IMR-90 (cell line): Measurements from ENCODE around the gene TSPO. TPM values are rescaled to one million over a fixed set of nuclear protein-coding genes. Genes with fewer than 3 reads are reported as not detected.

Experiments used
- ATAC-seq: fragments of 200-7000 bp; cut with Tn5 transposase; 2 replicates; pipeline ENCODE4 v1.9.1; 2020; ENCODE audit warnings: low read depth, mild to moderate bottlenecking, moderate library complexity
- BruUV-seq: library from RNA; stranded (reverse); fragments of 400-500 nt; replicated peaks from 2 replicates; lab custom pipeline; 2021; lab: Mats Ljungman, UMichigan
- CTCF ChIA-PET: fragments of 300-600 bp; formaldehyde crosslinking; extraction: SDS; loops from one replicate; lab custom pipeline; 2021; ENCODE audit warnings: antibody characterized with exemption; lab: Yijun Ruan, JAX
- POLR2A ChIA-PET: fragments of 300-600 bp; sonication (Branson Sonifier 250); formaldehyde crosslinking; loops from one replicate; lab custom pipeline; 2022; ENCODE audit warnings: antibody characterized with exemption; ENCODE audit not compliant: unreplicated experiment; lab: Charles Lee
- DNase-seq: peaks from one replicate; pipeline ENCODE4 v3.0.0; 2013
- H2AFZ ChIP-seq: replicated peaks from 2 replicates; pipeline ENCODE3; 2013; ENCODE audit warnings: low read length, mild to moderate bottlenecking; ENCODE audit not compliant: poor library complexity
- H2AK5ac ChIP-seq: 2 replicates; pipeline ENCODE4 v1.6.1; 2013; ENCODE audit warnings: low read depth, low read length, inconsistent platforms
- H2AK9ac ChIP-seq: replicated peaks from 2 replicates; pipeline ENCODE3; 2013; ENCODE audit warnings: mild to moderate bottlenecking, low read depth, low read length, moderate library complexity; ENCODE audit not compliant: poor library complexity
- H2BK120ac ChIP-seq: 2 replicates; pipeline ENCODE4 v1.6.1; 2013; ENCODE audit warnings: low read depth, low read length, inconsistent platforms
- H2BK15ac ChIP-seq: 3 replicates; pipeline ENCODE4 v1.6.1; 2013; ENCODE audit warnings: low read depth, low read length, inconsistent platforms
- H2BK20ac ChIP-seq: 2 replicates; pipeline ENCODE4 v1.6.1; 2013; ENCODE audit warnings: low read depth, mild to moderate bottlenecking, inconsistent platforms, low read length, moderate library complexity
- H2BK5ac ChIP-seq: 2 replicates; pipeline ENCODE4 v1.6.1; 2013; ENCODE audit warnings: mild to moderate bottlenecking, low read depth, low read length, inconsistent platforms; ENCODE audit not compliant: poor library complexity, severe bottlenecking
- H3K14ac ChIP-seq: replicated peaks from 2 replicates; pipeline ENCODE4 v1.6.1; 2013; ENCODE audit warnings: low read depth, low read length, inconsistent platforms
- H3K18ac ChIP-seq: 2 replicates; pipeline ENCODE4 v1.6.1; 2013; ENCODE audit warnings: low read depth, low read length, control low read depth
- H3K23ac ChIP-seq: 2 replicates; pipeline ENCODE4 v1.6.1; 2013; ENCODE audit warnings: low read depth, low read length, inconsistent platforms
- H3K27ac ChIP-seq: 2 replicates; pipeline ENCODE4 v1.5.1; 2013; ENCODE audit warnings: mild to moderate bottlenecking, control low read depth, low read length; ENCODE audit not compliant: insufficient read depth
- H3K27me3 ChIP-seq: 2 replicates; pipeline ENCODE4 v1.6.1; 2013; ENCODE audit warnings: low read length; ENCODE audit not compliant: control insufficient read depth, insufficient read depth
- H3K36me3 ChIP-seq: 2 replicates; pipeline ENCODE4 v1.6.1; 2013; ENCODE audit warnings: low read length, mixed read lengths; ENCODE audit not compliant: control insufficient read depth, insufficient read depth
- H3K4ac ChIP-seq: 2 replicates; pipeline ENCODE4 v1.6.1; 2013; ENCODE audit warnings: low read depth, low read length, inconsistent platforms
- H3K4me1 ChIP-seq: 2 replicates; pipeline ENCODE4 v1.6.1; 2013; ENCODE audit warnings: low read length, mixed read lengths; ENCODE audit not compliant: control insufficient read depth, insufficient read depth
- H3K4me2 ChIP-seq: 2 replicates; pipeline ENCODE4 v1.6.1; 2013; ENCODE audit warnings: low read depth, mild to moderate bottlenecking, control low read depth, low read length, moderate library complexity
- H3K4me3 ChIP-seq: 2 replicates; pipeline ENCODE4 v1.5.1; 2013; ENCODE audit warnings: low read depth, mild to moderate bottlenecking, control low read depth, low read length, moderate library complexity; ENCODE audit not compliant: insufficient read depth
- H3K56ac ChIP-seq: 2 replicates; pipeline ENCODE4 v1.6.1; 2013; ENCODE audit warnings: low read length, inconsistent platforms; ENCODE audit not compliant: insufficient read depth; ENCODE audit errors: extremely low read depth
- H3K79me1 ChIP-seq, 2 experiments: 2 replicates each; pipeline ENCODE4 v1.6.1; 2013; ENCODE audit warnings: low read length in 2 of 2, inconsistent platforms in 1 of 2, low read depth in 1 of 2
- H3K9ac ChIP-seq: 2 replicates; pipeline ENCODE4 v1.6.1; 2013; ENCODE audit warnings: low read depth, low read length, control low read depth
- H3K9me1 ChIP-seq: 2 replicates; pipeline ENCODE4 v1.6.1; 2013; ENCODE audit warnings: low read length, inconsistent platforms; ENCODE audit not compliant: insufficient read depth
- H3K9me3 ChIP-seq: 2 replicates; pipeline ENCODE4 v1.6.1; 2013; ENCODE audit warnings: low read length; ENCODE audit not compliant: control insufficient read depth, insufficient read depth
- H4K20me1 ChIP-seq: 2 replicates; pipeline ENCODE4 v1.6.1; 2013; ENCODE audit warnings: low read length, inconsistent platforms; ENCODE audit not compliant: insufficient read depth
- H4K5ac ChIP-seq: 2 replicates; pipeline ENCODE4 v1.6.1; 2013; ENCODE audit warnings: mild to moderate bottlenecking, low read depth, low read length, control low read depth
- H4K8ac ChIP-seq, 2 experiments: 2 replicates each; pipeline ENCODE4 v1.6.1; 2013; ENCODE audit warnings: low read depth in 2 of 2, low read length in 2 of 2, control low read depth in 1 of 2, inconsistent platforms in 1 of 2
- H4K91ac ChIP-seq: 2 replicates; pipeline ENCODE4 v1.6.1; 2013; ENCODE audit warnings: low read depth, low read length, inconsistent platforms; ENCODE audit not compliant: insufficient read depth
- CHD1 ChIP-seq: IDR thresholded peaks from 2 replicates; pipeline ENCODE4 v1.6.1; 2012; ENCODE audit warnings: low read depth, low read length, improper control_type of control experiment
- RFX5 ChIP-seq: IDR thresholded peaks from 2 replicates; pipeline ENCODE4 v1.8.0; 2012; ENCODE audit warnings: low read depth, mild to moderate bottlenecking, low read length, moderate library complexity
- WGBS, 2 experiments: methylation state at CpG; one replicate each; pipeline versions ENCODE4 v1.1.5 to v1.1.7; 2013; ENCODE audit warnings: missing lambda C conversion rate in 2 of 2; ENCODE audit not compliant: insufficient read length in 1 of 2; ENCODE audit errors: extremely low coverage in 2 of 2; 5-methylcytosine and 5-hydroxymethylcytosine counted together
- dilution Hi-C: fragments of 300-500 bp; cut with HindIII; formaldehyde crosslinking; loops from one replicate; pipeline ENCODE4 v1.14.3; 2018; ENCODE audit warnings: low sequenced_read_pairs; ENCODE audit not compliant: unreplicated experiment
- in situ Hi-C: fragments of 300-500 bp; cut with MboI; formaldehyde crosslinking; loops from 3 replicates; pipeline ENCODE4 v1.14.3; 2019; ENCODE audit warnings: low sequenced_read_pairs, inconsistent platforms, mixed read lengths
- intact Hi-C: fragments of 100-400 bp; cut with micrococcal nuclease; formaldehyde crosslinking; loops from 2 replicates; pipeline ENCODE4 v1.10.0; 2022
- polyA plus RNA-seq, 3 experiments: library from polyadenylated mRNA; depleted of rRNA; stranded (reverse); fragments of >200 nt; gene quantifications; 2 replicates each; pipeline ENCODE4 v1.2.3, GENCODE V29; 2012; ENCODE audit warnings: low replicate concordance in 1 of 3
- total RNA-seq: library from RNA; depleted of rRNA; stranded (reverse); fragments of >200 nt; gene quantifications from 2 replicates; pipeline ENCODE4 v1.2.3, GENCODE V29; 2012

The TSPO gene
- total and polyA plus RNA-seq, 2 of the 4 experiments (the other 2 are of a cell fraction), result 115 to 297 TPM

- in situ Hi-C loops, result no loop called here
- 83% methylated on average over 6 of the region's 13 CpGs; no CpG with 5 or more reads in 1 of the 2 experiments for whole genome bisulfite sequencing, 2 experiments
These were observed 49.2 kb downstream of the TSPO start for GRCh38 chr22:43200555-43200954.

More at GRCh38 chr22:43200555-43200954, 49.2 kb downstream of the TSPO start:
- intact Hi-C loops, result no loop called here
- Histone ChIP-seq H3K27ac (no peak overlapping the region), H3K56ac (no peak overlapping the region), H4K91ac (no peak overlapping the region), H2BK5ac (no peak overlapping the region), H3K4ac (no peak overlapping the region), H2AK9ac (no peak overlapping the region), H3K9me3 (no peaks in the 10 kb centered on the region), H4K5ac (no peak overlapping the region), H2AK5ac (no peak overlapping the region), H3K18ac (no peak overlapping the region), H2AFZ (peak overlapping the region; percentile 36), H3K9me1 (no peaks in the 10 kb centered on the region), H4K8ac (no peak overlapping the region), H2BK15ac (no peak overlapping the region), H3K23ac (no peak overlapping the region), H3K36me3 (no peaks in the 10 kb centered on the region), H3K4me3 (no peak overlapping the region), H3K4me1 (peaks cover 4% of the 10 kb centered on the region; the same call in 1 of the 2 replicates), H3K79me1 (no peaks in the 10 kb centered on the region), H3K27me3 (peaks cover 21% of the 10 kb centered on the region; the same call in 1 of the 2 replicates), H2BK20ac (no peak overlapping the region), H3K4me2 (no peak overlapping the region), H3K14ac (no peak overlapping the region), H2BK120ac (no peak overlapping the region), H4K20me1 (no peaks in the 10 kb centered on the region), H3K9ac (no peak overlapping the region)
- ATAC-seq (no peak), DNase-seq (no peak)
- ChIA-PET POLR2A (no interaction called here), CTCF (interaction anchor here (1.0 kb wide), 1 partner anchor 13 kb away, joined by 4 read pairs; no protein-coding TSS in a partner anchor)
- TF ChIP-seq CHD1 (no peak), RFX5 (no peak)
- BruUV-seq, result no TSS peak
- dilution Hi-C loops, result no loop called here
